ENCODE measurements around the gene FAM174B. TPM values are rescaled to one million over a fixed set of nuclear protein-coding genes. Genes with fewer than 3 reads are reported as not detected.

Gene FAM174B
- total RNA-seq, 1 donor: 1.5 TPM

DNA sequence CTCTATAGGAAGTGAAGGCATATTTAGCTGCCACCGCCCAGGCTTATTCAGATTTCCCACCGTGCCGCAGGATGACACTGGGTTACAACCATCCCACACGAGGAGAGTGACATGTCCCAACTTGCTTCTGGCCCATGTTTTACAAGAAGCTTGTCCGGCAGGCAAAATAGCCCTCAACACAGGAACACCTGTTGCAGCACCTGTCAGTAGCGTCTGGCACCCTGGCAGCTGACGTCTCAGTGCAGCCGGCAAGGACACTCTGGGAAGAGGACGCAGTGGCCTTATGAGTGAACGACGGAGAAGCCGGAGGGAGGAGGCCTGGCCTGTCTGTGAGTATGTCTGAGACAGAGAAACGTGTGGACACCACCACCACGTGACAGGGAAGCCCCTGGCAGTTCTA lies 32.1 kb downstream of the FAM174B start:
- Histone ChIP-seq H3K4me3 (ENCODE audit: low read length) (no peak overlapping the region), H3K27me3 (ENCODE audit: insufficient read depth, low read length) (no peaks in the 10 kb centered on the region), H3K4me1 (ENCODE audit: insufficient read depth, low read length) (no peaks in the 10 kb centered on the region), H3K9me3 (ENCODE audit: low read depth, low read length) (no peaks in the 10 kb centered on the region)

DNA sequence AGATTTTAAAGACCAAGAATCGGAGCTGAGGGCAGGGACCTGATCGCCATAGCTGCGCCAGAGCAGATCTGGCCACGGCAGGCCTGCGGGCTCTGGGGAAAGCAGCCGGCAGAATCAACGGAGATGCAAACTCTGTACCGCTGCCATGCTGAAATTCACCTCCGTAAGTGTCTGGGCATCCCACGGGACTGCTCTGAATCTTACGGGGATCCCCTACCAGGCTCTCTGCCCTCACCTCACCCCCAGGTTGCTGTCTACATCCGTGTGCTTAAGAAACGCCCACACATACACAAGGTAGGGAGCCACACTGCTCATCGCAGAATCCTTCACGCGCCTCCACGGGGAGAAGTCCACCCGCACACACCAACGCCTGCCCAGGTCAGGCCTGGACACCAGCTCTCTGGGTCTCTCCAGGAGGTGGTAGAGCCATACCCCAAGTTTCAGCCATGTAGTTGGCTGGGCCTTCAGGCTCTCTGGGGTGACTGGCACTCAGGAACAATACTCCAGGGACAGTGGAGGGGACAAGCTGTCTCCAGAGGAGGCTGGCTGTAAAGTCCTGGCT lies 33.5 kb downstream of the FAM174B start:
- H3K9me3 ChIP-seq (ENCODE audit: low read depth, low read length): no peaks in the 10 kb centered on the region
- H3K4me3 ChIP-seq (ENCODE audit: low read length): no peak overlapping the region
- no peaks in the 10 kb centered on the region for H3K4me1 ChIP-seq (ENCODE audit: insufficient read depth, low read length)
- no peaks in the 10 kb centered on the region for H3K27me3 ChIP-seq (ENCODE audit: insufficient read depth, low read length)

DNA sequence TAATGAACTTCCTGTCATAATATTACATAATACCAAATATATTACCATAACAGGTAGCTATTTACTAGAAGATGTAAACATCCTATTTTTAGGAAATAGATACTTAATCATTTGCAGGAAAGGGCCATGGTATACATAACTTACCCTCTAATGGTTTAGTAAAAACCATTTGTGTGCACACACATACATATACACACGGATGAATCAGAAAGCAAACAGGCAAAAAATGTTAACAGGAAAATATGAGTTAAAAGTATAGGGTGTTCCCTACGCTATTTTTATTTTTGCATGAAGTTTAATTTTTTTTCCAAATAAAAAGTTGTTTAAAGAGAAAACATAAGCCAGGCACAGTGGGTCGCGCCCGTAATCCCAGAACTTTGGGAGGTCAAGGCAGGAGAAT lies 34.6 kb downstream of the FAM174B start:
- Histone ChIP-seq H3K4me3 (ENCODE audit: low read length) (no peak overlapping the region), H3K4me1 (ENCODE audit: insufficient read depth, low read length) (no peaks in the 10 kb centered on the region), H3K9me3 (ENCODE audit: low read depth, low read length) (no peaks in the 10 kb centered on the region), H3K27me3 (ENCODE audit: insufficient read depth, low read length) (no peaks in the 10 kb centered on the region)

DNA sequence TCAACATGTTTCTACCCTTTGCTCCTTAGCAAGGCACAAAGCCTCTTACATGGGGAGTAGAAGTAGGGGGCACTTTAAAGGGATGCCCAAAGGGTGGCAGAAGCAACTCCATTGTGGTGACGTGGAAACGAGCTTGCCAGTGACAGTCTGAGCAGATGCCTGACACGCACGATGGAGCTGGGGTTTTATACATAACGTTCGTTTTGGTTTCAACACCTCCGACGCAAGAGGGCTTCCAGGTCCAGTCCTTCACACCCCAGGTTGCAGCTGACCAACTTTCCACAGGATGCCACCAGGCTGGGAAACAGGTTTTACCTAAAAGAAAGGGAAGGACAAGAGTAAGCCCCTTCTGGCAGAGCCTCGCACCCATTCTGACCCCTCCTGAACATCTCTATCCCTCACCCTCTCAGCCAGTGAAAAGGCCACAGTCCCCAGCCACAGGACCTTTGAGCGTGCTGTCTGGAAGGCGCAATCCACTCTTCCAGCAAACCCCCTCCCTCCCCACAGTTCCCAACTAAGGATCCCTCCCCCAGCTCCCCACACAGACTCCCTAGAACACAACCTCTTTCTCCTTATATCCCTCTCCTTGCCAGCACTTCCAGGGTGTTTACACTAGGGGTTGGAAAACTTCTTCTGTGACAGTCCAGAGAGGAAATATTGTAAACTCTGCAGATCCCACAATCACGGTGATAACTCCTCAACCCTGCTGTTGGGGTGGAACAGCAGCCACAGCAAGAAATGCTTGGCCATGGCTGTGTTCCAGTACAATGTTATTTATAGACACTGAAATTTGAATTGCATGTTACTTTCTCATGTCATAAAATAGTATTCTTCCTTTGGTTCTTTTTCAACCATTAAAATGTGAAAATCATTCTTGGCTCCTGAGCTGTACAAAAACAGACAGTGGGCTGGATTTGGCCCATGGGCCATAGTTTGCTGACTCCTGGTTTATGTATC lies 36.2 kb downstream of the FAM174B start:
- H3K27me3 ChIP-seq (ENCODE audit: insufficient read depth, low read length): no peaks in the 10 kb centered on the region

DNA sequence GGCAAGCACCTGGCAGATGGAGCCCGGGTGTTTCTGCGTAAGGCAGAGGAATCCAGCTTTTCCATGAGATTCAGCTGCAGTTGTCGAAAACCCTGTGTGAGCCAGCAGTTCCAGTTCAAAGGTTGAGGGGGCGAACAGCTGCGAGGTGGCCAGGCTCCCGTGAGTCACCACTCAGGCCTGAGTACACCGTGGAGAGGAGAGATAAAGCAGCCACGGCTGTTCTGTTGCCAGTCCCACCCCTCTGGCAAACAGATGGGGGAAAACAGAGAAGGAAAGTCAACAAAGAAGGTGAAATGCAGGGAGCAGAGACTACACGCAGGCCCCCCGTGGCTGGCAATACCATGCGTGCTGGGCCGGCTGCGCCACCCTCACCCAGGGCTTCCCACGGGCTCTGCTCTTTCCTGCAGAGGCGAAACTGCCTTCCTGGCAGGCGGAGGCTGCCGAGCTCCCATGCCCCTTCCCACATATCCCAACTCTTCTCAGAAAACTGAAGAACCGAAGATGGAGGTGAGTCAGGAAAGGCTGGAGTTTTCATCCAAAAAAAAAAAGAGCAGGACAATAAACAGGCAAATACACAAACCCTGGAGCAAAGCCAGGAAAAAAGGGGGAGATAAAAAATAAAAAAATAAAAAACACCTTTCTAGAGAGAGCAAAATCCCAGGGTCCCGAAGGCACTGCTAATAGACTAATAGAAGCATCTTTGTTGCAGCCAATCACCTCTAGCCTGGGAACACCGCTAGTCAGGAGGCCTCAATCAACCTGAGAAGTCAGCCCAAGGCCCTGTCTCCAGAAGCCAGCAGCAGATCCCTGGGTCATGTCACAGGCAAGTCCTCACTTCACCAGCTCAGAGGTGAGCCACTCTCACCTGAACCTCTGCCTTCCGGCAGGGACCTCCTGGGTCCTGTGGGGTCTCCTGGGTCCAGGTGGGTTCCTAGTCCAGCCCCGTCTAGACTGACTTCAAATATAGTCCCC lies 37.7 kb downstream of the FAM174B start:
- H3K9me3 ChIP-seq (ENCODE audit: low read depth, low read length): no peaks in the 10 kb centered on the region
- no peak overlapping the region for H3K4me3 ChIP-seq (ENCODE audit: low read length)
- no peaks in the 10 kb centered on the region for H3K4me1 ChIP-seq (ENCODE audit: insufficient read depth, low read length)
- H3K27me3 ChIP-seq (ENCODE audit: insufficient read depth, low read length): no peaks in the 10 kb centered on the region

More for the DNA sequence above, 36.2 kb downstream of the FAM174B start:
- H3K9me3 ChIP-seq (ENCODE audit: low read depth, low read length): no peaks in the 10 kb centered on the region
- H3K4me1 ChIP-seq (ENCODE audit: insufficient read depth, low read length): no peaks in the 10 kb centered on the region
- H3K4me3 ChIP-seq (ENCODE audit: low read length): no peak overlapping the region

DNA sequence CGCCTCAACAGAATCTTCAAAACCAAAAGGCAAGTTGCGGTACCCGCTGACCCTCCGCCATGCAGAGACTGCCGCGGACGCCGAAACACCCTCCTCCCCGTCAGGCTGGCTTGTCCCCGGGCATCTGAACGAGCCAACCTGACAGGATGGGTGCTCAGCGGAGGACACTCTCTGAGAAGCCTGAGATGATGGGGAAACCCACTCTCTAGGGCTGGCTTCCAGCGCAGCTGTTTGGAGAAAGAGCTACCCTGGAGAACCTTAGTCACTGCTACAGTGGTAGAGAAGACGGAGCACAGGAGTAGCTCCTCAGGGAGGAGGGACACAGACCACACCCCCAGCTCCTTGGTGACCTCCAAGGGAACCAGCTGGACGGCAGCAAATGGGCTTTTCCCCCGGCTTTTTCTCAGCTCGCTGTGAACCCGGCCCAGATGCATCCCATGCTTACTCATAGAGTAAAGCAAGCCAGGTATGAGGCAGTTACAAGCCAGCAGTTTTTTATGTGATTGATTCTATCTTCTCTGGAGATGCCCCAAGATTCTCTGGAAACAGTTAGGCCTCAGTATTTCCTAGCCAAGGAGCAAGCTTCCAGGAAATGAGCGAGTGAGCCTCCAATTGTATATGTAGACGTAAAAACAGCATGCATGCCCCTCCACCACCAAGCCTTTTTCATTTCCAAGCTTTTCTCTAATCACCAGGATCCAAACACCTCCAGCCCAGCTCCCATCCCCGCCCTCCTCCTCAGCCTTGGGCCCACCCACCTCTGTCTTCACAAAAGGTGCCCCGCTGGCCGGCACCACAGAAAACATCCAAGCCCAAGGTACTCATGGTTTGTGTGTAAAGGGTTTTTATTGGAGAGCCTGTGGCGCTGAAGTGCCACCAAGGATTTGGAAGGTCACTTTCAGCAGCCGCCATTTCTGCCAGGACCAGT lies 38.7 kb downstream of the FAM174B start:
- H3K27me3 ChIP-seq (ENCODE audit: insufficient read depth, low read length): no peaks in the 10 kb centered on the region
- no peak overlapping the region for H3K4me3 ChIP-seq (ENCODE audit: low read length)
- no peaks in the 10 kb centered on the region for H3K9me3 ChIP-seq (ENCODE audit: low read depth, low read length)
- no peaks in the 10 kb centered on the region for H3K4me1 ChIP-seq (ENCODE audit: insufficient read depth, low read length)

DNA sequence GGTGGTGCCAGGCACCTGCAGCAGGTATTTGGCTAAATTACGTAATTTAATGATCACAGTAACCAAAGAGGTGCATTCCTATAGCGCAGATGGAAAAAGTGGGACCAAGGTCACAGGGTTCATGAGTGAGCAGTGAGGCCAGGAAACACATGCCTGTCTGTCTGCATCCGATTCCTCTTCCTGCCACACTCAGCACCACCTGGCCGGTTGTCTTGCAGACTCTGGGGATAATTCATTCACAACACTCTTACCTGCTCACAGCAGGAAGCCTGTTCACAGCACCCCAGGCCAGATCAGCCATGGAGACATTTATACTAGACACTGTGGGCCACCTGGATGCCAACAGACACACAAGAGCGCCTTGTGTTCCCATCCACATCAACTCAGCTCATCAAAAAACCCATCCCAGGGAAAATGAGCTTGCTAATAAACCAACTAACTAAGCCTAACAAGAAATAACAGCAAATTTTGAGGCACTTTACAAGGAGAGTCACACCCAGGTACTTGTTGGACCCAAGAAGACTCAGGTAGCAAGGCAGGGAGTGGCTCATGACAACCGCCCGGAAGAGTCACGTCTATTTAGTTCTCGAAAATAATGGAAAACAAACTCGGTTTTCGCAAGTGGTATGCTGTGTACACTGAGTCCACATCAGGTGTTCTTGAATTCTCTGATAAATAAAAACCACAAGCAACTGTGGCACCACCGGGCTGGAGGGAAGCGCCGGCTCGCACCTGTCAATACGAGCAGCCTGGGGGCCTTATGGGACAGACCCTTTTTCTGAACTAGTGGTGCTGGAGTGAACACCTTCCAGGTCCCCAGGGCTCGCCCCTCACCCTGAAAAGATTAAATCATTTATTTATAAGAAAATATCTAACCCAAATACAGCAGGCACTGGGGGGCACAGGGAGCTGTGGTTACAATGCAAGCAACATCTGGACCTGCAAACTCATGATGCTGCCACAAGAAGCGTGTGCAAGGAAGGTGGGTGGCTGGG lies 40.5 kb downstream of the FAM174B start:
- Histone ChIP-seq H3K4me3 (ENCODE audit: low read length) (no peak overlapping the region), H3K4me1 (ENCODE audit: insufficient read depth, low read length) (no peaks in the 10 kb centered on the region), H3K27me3 (ENCODE audit: insufficient read depth, low read length) (no peaks in the 10 kb centered on the region), H3K9me3 (ENCODE audit: low read depth, low read length) (no peaks in the 10 kb centered on the region)

DNA sequence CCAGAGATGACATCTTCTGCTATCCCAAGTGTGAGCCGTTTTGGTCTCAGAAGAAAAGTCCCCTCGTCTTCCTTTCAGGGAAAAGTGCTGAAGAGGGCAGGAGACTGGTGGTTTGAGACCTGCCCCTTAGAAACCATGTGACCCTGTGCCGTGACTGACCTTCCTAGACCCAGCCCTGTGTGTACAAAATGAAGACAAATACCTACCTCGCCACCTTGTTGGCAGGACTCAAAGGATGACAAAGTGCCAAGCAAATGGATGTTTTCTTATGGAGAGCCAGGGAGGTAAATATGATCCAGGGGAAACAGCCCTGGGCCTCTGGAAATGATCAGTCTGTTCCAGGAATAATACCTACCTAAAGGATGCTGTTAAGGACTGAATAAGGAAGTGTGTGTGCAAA lies 41.3 kb downstream of the FAM174B start:
- no peaks in the 10 kb centered on the region for H3K4me1 ChIP-seq (ENCODE audit: insufficient read depth, low read length)
- H3K4me3 ChIP-seq (ENCODE audit: low read length): no peak overlapping the region
- no peaks in the 10 kb centered on the region for H3K27me3 ChIP-seq (ENCODE audit: insufficient read depth, low read length)
- no peaks in the 10 kb centered on the region for H3K9me3 ChIP-seq (ENCODE audit: low read depth, low read length)

DNA sequence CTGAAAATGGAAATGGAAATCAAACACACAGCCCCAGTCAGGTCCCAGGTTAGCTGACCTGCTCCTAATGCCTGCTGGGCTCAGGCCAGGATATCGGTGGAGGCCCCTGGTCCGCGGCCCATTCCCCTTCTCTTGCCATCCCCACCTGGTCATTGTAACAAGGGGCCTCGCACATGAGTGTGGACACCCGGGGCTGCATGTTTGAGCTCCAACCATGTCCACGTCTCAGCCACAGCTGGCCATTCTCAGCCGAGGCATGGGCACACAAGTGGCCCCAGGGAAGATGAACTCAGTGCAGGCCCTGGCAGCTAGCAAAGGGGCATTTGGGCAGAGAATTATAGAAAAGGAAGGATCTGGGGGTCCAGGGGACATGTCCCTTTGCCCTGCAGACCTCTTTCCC lies 41.7 kb downstream of the FAM174B start:
- H3K4me1 ChIP-seq (ENCODE audit: insufficient read depth, low read length): no peaks in the 10 kb centered on the region
- H3K27me3 ChIP-seq (ENCODE audit: insufficient read depth, low read length): no peaks in the 10 kb centered on the region
- H3K9me3 ChIP-seq (ENCODE audit: low read depth, low read length): no peaks in the 10 kb centered on the region
- no peak overlapping the region for H3K4me3 ChIP-seq (ENCODE audit: low read length)

DNA sequence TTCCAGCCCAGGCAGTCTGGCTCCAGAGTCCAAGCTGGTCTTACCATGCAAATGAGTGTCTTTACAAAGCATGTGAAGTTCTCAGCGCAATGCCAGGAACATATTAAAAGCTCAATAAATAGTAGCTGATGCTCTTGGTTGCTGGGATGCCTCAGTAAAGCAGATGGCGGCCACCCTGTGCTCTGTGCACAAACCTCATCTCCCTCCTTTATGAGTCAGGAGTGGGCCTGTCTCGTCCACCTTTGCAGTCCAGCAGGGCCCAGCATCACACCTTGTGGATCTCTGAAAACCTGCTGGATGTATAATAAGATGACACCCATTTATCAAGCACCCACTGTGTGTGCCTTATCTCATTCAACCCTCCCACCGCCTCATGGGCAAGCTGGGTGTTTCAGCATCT lies 42.7 kb downstream of the FAM174B start:
- H3K27me3 ChIP-seq (ENCODE audit: insufficient read depth, low read length): no peaks in the 10 kb centered on the region
- no peak overlapping the region for H3K4me3 ChIP-seq (ENCODE audit: low read length)
- H3K9me3 ChIP-seq (ENCODE audit: low read depth, low read length): no peaks in the 10 kb centered on the region
- no peaks in the 10 kb centered on the region for H3K4me1 ChIP-seq (ENCODE audit: insufficient read depth, low read length)

DNA sequence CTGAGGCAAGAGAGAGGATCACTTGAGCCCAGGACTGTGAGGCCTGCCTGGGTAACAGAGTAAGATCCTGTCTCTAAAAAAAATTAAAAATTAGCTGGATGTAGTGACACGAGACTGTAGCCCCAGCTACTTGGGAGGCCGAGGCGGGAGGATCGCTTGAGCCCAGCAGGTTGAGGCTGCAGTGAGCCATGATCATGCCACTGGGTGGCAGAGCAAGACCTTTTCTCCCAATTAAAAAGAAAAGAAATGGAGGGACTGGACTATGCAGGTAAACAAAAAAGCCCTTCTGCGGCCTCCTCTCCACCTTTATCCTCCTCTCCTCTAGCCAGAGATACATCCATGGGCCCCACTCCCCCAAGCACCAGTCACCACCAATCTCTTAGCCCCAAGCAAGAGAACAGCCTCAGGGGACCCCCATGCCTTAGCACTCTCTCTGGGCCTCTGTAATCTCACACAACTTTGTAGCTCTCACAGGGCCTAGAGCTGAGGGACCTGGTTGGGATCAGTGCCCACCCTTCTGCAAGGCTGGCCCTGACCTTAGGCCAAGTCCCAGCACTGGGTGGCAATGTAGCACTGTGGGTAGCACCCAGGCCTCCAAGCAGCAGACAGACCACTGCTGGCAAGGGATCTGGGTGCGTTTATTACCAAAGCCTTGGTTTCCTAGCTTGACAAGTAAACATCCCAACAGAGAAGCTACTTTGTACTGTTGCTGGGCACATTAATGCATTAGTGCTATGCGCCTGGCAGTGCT lies 43.4 kb downstream of the FAM174B start:
- no peak overlapping the region for H3K4me3 ChIP-seq (ENCODE audit: low read length)
- H3K27me3 ChIP-seq (ENCODE audit: insufficient read depth, low read length): no peaks in the 10 kb centered on the region
- no peaks in the 10 kb centered on the region for H3K9me3 ChIP-seq (ENCODE audit: low read depth, low read length)
- no peaks in the 10 kb centered on the region for H3K4me1 ChIP-seq (ENCODE audit: insufficient read depth, low read length)

DNA sequence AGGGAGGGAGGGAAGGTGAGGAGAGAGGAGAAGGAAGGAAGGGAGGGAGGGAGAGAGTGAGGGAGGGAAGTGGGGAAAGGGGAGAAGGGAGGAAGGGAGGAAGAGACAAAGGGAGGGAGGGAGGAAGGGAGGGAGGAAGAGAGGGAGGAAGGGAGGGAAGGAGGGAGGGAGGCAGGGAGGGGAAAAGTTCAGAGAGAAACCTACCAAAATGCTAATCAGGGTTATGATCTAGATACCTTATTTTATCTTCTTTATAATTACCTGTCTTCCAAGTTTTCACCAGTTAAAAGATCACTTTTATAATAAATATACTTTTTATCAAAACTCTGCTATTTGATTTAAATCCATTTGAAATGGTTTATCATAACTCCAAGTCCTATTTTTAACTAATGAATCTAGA lies 44.4 kb downstream of the FAM174B start:
- no peaks in the 10 kb centered on the region for H3K27me3 ChIP-seq (ENCODE audit: insufficient read depth, low read length)
- no peaks in the 10 kb centered on the region for H3K9me3 ChIP-seq (ENCODE audit: low read depth, low read length)
- no peaks in the 10 kb centered on the region for H3K4me1 ChIP-seq (ENCODE audit: insufficient read depth, low read length)
- no peak overlapping the region for H3K4me3 ChIP-seq (ENCODE audit: low read length)

DNA sequence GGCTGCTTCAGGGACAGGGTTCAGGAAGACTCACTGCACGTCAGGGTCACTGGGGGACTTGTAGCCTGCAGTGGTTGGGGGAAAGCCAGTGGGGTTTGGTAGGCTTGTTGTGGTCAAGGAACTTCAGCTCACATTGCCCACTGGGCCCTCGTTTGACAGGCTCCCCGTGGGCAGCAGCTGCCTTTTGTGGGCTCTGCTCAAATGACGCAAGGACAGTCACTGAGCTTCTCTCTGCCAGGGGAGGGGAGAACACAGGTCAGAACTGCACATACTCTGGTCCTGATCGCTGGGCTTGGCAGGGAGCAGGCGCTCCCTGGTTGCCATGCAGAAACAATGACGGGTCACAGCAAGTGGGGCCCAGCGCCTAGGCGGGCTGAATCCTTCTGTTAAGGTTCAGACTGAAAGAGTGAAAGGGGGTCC lies 45.5 kb downstream of the FAM174B start:
- no peaks in the 10 kb centered on the region for H3K27me3 ChIP-seq (ENCODE audit: insufficient read depth, low read length)
- H3K4me1 ChIP-seq (ENCODE audit: insufficient read depth, low read length): no peaks in the 10 kb centered on the region
- no peak overlapping the region for H3K4me3 ChIP-seq (ENCODE audit: low read length)
- no peaks in the 10 kb centered on the region for H3K9me3 ChIP-seq (ENCODE audit: low read depth, low read length)

Measured in mononuclear cell (primary cell).